DND-41 (cell line): ENCODE data around the gene DAPL1.

Experiments
- ATAC-seq: fragments of 200-7000 bp; cut with Tn5 transposase; 3 replicates; pipeline ENCODE4 v1.9.1; 2021; ENCODE audit warnings: low read depth; ENCODE audit not compliant: insufficient read depth
- DNase-seq: peaks from one replicate; pipeline ENCODE4 v3.0.0-alpha.2; 2020
- H2AFZ ChIP-seq: 2 replicates; pipeline ENCODE4 v1.6.0; 2012; ENCODE audit warnings: low read depth, low read length
- H3K27ac ChIP-seq: 2 replicates; pipeline ENCODE4 v1.5.1; 2012; ENCODE audit warnings: low read length, inconsistent platforms
- H3K27me3 ChIP-seq: fragments of 200-600 bp; sonication (generic); 2 replicates; pipeline ENCODE4 v1.6.0; 2012; ENCODE audit warnings: low read length, mild to moderate bottlenecking, inconsistent platforms; ENCODE audit not compliant: insufficient read depth, poor library complexity
- H3K36me3 ChIP-seq: 2 replicates; pipeline ENCODE4 v1.5.1; 2012; ENCODE audit warnings: low read length, inconsistent platforms; ENCODE audit not compliant: insufficient read depth
- H3K4me1 ChIP-seq: 2 replicates; pipeline ENCODE4 v1.5.1; 2012; ENCODE audit warnings: mild to moderate bottlenecking, low read length; ENCODE audit not compliant: insufficient read depth
- H3K4me2 ChIP-seq: 2 replicates; pipeline ENCODE4 v1.6.0; 2012; ENCODE audit warnings: mild to moderate bottlenecking, moderate library complexity, low read length, inconsistent platforms; ENCODE audit not compliant: insufficient read depth
- H3K4me3 ChIP-seq, 2 experiments: fragments of 200-600 bp in 1 of 2; shearing (Covaris generic) in 1 of 2; 2 replicates each; pipeline ENCODE4 v1.5.1; 2012 to 2016; ENCODE audit warnings: inconsistent platforms in 2 of 2, low read length in 2 of 2, mild to moderate bottlenecking in 2 of 2, low read depth in 1 of 2, moderate library complexity in 1 of 2
- H3K79me2 ChIP-seq: 2 replicates; pipeline ENCODE4 v1.6.0; 2012; ENCODE audit warnings: low read length, inconsistent platforms; ENCODE audit not compliant: insufficient read depth
- H3K9ac ChIP-seq: 2 replicates; pipeline ENCODE4 v1.6.0; 2012; ENCODE audit warnings: low read depth, mild to moderate bottlenecking, inconsistent platforms, low read length, moderate library complexity
- H3K9me3 ChIP-seq: 2 replicates; pipeline ENCODE4 v1.5.1; 2012; ENCODE audit warnings: low read length, moderate library complexity, mild to moderate bottlenecking, inconsistent platforms; ENCODE audit not compliant: insufficient read depth, severe bottlenecking
- H4K20me1 ChIP-seq: 2 replicates; pipeline ENCODE4 v1.6.0; 2012; ENCODE audit warnings: low read length; ENCODE audit not compliant: insufficient read depth
- CTCF ChIP-seq: IDR thresholded peaks from 2 replicates; pipeline ENCODE4 v1.5.1; 2012; ENCODE audit warnings: borderline replicate concordance, low read length, moderate library complexity, mild to moderate bottlenecking; ENCODE audit not compliant: poor library complexity, severe bottlenecking; ENCODE audit errors: extremely low read depth
- EZH2 ChIP-seq: IDR thresholded peaks from 3 replicates; pipeline ENCODE4 v1.6.1; 2012; ENCODE audit warnings: borderline replicate concordance, low read depth, mild to moderate bottlenecking, moderate library complexity, low read length, inconsistent platforms; ENCODE audit not compliant: severe bottlenecking

The DAPL1 gene

GRCh38 chr2:158796652-158797051 lies 1.5 kb downstream of the DAPL1 start:
- H2AFZ ChIP-seq = no peak overlapping the region
- H3K27me3 ChIP-seq = peaks cover 23% of the 10 kb centered on the region
- ATAC-seq (no peak), DNase-seq (no peak)
- no peak overlapping the region for H3K4me2 ChIP-seq
- TF ChIP-seq CTCF (no peak), EZH2 (no peak)
- H3K4me1 ChIP-seq = peaks cover 6% of the 10 kb centered on the region; the same call in 1 of the 2 replicates
- no peak overlapping the region for H3K9ac ChIP-seq
- H3K36me3 ChIP-seq = no peaks in the 10 kb centered on the region
- H3K79me2 ChIP-seq = no peaks in the 10 kb centered on the region
- no peaks in the 10 kb centered on the region for H4K20me1 ChIP-seq
- H3K27ac ChIP-seq = no peak overlapping the region
- no peak overlapping the region for H3K4me3 ChIP-seq
- no peaks in the 10 kb centered on the region for H3K9me3 ChIP-seq

- no peak overlapping the region for H3K4me2 ChIP-seq
- H3K79me2 ChIP-seq = no peaks in the 10 kb centered on the region
- no peak overlapping the region for H3K4me3 ChIP-seq
- DNase-seq (no peak), ATAC-seq (no peak)
- no peak for TF ChIP-seq CTCF
- TF ChIP-seq EZH2 = no peak
- H3K4me1 ChIP-seq = peaks cover 6% of the 10 kb centered on the region; the same call in 1 of the 2 replicates
- no peaks in the 10 kb centered on the region for H3K36me3 ChIP-seq
- H3K9ac ChIP-seq = no peak overlapping the region
- H4K20me1 ChIP-seq = no peaks in the 10 kb centered on the region
- H3K27ac ChIP-seq = no peak overlapping the region
- H2AFZ ChIP-seq = no peak overlapping the region
- peaks cover 29% of the 10 kb centered on the region for H3K27me3 ChIP-seq
- no peaks in the 10 kb centered on the region for H3K9me3 ChIP-seq
These were observed 3.0 kb downstream of the DAPL1 start for GRCh38 chr2:158797963-158798700.

- peaks cover 6% of the 10 kb centered on the region; the same call in 1 of the 2 replicates for H3K4me1 ChIP-seq
- H2AFZ ChIP-seq = no peak overlapping the region
- TF ChIP-seq CTCF = no peak
- no peak overlapping the region for H3K4me3 ChIP-seq
- H3K9ac ChIP-seq = no peak overlapping the region
- H4K20me1 ChIP-seq = no peaks in the 10 kb centered on the region
- ATAC-seq = no peak
- H3K27ac ChIP-seq = no peak overlapping the region
- H3K9me3 ChIP-seq = no peaks in the 10 kb centered on the region
- H3K79me2 ChIP-seq = no peaks in the 10 kb centered on the region
- peaks cover 34% of the 10 kb centered on the region for H3K27me3 ChIP-seq
- H3K36me3 ChIP-seq = no peaks in the 10 kb centered on the region
- no peak for DNase-seq
- H3K4me2 ChIP-seq = no peak overlapping the region
These were observed 4.1 kb downstream of the DAPL1 start for GRCh38 chr2:158799181-158799580.

- Histone ChIP-seq H3K9ac (no peak overlapping the region), H3K36me3 (no peaks in the 10 kb centered on the region), H2AFZ (no peak overlapping the region), H3K79me2 (no peaks in the 10 kb centered on the region), H3K4me3 (no peak overlapping the region), H3K9me3 (no peaks in the 10 kb centered on the region), H3K27ac (no peak overlapping the region), H3K4me1 (no peaks in the 10 kb centered on the region), H4K20me1 (no peaks in the 10 kb centered on the region), H3K27me3 (peaks cover 23% of the 10 kb centered on the region), H3K4me2 (no peak overlapping the region)
- no peak for DNase-seq
- TF ChIP-seq EZH2 (no peak), CTCF (no peak)
- no peak for ATAC-seq
These were observed 8.4 kb downstream of the DAPL1 start for GRCh38 chr2:158803506-158803905.
